Colonic mucosa (tissue), 4 donors: ENCODE data around the gene CYP27B1. TPM values are rescaled to one million over a fixed set of nuclear protein-coding genes. Genes with fewer than 3 reads are reported as not detected.
A peak's percentile ranks its signal among the peaks of the same experiment; 100 is the strongest.

Source experiments
- DNase-seq: peaks from one replicate; pipeline ENCODE4 v3.0.0-alpha.2; 2020
- H3K27ac ChIP-seq: fragments of 200-600 bp; one replicate; pipeline ENCODE4 v1.8.0; 2021
- H3K27me3 ChIP-seq: fragments of 200-600 bp; one replicate; pipeline ENCODE4 v1.8.0; 2021
- H3K36me3 ChIP-seq: fragments of 200-600 bp; one replicate; pipeline ENCODE4 v1.8.0; 2021
- H3K4me1 ChIP-seq: fragments of 200-600 bp; one replicate; pipeline ENCODE4 v1.8.0; 2021; ENCODE audit warnings: mild to moderate bottlenecking
- H3K4me3 ChIP-seq: fragments of 200-600 bp; one replicate; pipeline ENCODE4 v1.8.0; 2021
- H3K9ac ChIP-seq, 2 donors: one replicate each; pipeline ENCODE4 v1.7.0; 2013; ENCODE audit warnings: control low read depth in 2 of 2, low read depth in 2 of 2, low read length in 2 of 2
- H3K9me3 ChIP-seq: fragments of 200-600 bp; one replicate; pipeline ENCODE4 v1.8.0; 2021
- intact Hi-C: fragments of 100-400 bp; cut with DNase I; formaldehyde crosslinking; loops from one replicate; pipeline ENCODE4 v1.14.1; 2022
- total RNA-seq, 2 donors: library from RNA; stranded (reverse); fragmentation: NEBNext Ultra II Directional in 1 of 2; extraction: Animal tissue kit (Norgen Biotek cat#: 25700) in 1 of 2; gene quantifications; one replicate each; pipeline ENCODE4 v1.2.1, GENCODE V29; 2021
- TF ChIP-seq, protein P1 (sequence below): fragments of 200-600 bp; IDR thresholded peaks from one replicate; pipeline ENCODE4 v1.8.0; 2022; ENCODE audit warnings: antibody characterized with exemption, mild to moderate bottlenecking
- donor health status: healthy.
- donor health status: DM: no; HTN: no; CAD: no.
- donor health status: DM: no; HTN: no; CAD: no.

CYP27B1 gene
- total RNA-seq, 2 donors from 2014 or later, result 0.80 to 1.6 TPM

GRCh38 chr12:57726151-57726883 is 40.6 kb downstream of the CYP27B1 start:
- TF ChIP-seq, protein P1, sequence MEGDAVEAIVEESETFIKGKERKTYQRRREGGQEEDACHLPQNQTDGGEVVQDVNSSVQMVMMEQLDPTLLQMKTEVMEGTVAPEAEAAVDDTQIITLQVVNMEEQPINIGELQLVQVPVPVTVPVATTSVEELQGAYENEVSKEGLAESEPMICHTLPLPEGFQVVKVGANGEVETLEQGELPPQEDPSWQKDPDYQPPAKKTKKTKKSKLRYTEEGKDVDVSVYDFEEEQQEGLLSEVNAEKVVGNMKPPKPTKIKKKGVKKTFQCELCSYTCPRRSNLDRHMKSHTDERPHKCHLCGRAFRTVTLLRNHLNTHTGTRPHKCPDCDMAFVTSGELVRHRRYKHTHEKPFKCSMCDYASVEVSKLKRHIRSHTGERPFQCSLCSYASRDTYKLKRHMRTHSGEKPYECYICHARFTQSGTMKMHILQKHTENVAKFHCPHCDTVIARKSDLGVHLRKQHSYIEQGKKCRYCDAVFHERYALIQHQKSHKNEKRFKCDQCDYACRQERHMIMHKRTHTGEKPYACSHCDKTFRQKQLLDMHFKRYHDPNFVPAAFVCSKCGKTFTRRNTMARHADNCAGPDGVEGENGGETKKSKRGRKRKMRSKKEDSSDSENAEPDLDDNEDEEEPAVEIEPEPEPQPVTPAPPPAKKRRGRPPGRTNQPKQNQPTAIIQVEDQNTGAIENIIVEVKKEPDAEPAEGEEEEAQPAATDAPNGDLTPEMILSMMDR, result peak; percentile 72
- H3K4me1 ChIP-seq, result no peaks in the 10 kb centered on the region
- intact Hi-C loops, result no loop called here
- H3K9me3 ChIP-seq, result no peaks in the 10 kb centered on the region
- H3K4me3 ChIP-seq, result peak overlapping the region; percentile 48
- H3K9ac ChIP-seq, result peak overlapping the region; percentile 71 to 72
- no peaks in the 10 kb centered on the region for H3K36me3 ChIP-seq
- DNase-seq, result peak; percentile 88
- peak overlapping the region; percentile 24 for H3K27ac ChIP-seq
- H3K27me3 ChIP-seq, result peaks cover 6% of the 10 kb centered on the region

DNA sequence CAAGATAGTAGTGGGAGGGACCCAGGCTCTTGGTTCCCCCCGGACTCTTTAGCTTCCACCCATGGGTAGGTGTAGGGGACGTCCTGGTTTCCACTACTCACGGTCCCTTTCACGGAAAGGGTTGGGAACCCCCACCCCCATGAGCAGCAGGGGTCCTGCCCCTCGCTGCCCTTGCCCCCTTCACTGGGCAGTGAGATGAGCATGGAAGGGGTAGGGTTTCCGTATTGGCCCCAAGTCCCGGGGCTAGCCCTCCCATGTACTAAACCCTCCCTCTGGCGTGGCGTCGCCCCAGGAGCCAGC is 41.1 kb downstream of the CYP27B1 start:
- TF ChIP-seq, protein P1, result no peak
- DNase-seq, result no peak
- Histone ChIP-seq H3K27me3 (peaks cover 6% of the 10 kb centered on the region), H3K9me3 (no peaks in the 10 kb centered on the region), H3K27ac (no peak overlapping the region), H3K9ac (no peak overlapping the region), H3K4me3 (peak overlapping the region; percentile 48), H3K4me1 (no peaks in the 10 kb centered on the region), H3K36me3 (no peaks in the 10 kb centered on the region)
- intact Hi-C loops, result no loop called here

GRCh38 chr12:57724936-57725740 is 41.7 kb downstream of the CYP27B1 start:
- DNase-seq, result no peak
- Histone ChIP-seq H3K4me3 (no peak overlapping the region), H3K4me1 (no peaks in the 10 kb centered on the region), H3K27ac (no peak overlapping the region), H3K9ac (no peak overlapping the region), H3K27me3 (peaks cover 6% of the 10 kb centered on the region), H3K9me3 (no peaks in the 10 kb centered on the region), H3K36me3 (no peaks in the 10 kb centered on the region)
- intact Hi-C loops, result no loop called here
- TF ChIP-seq, protein P1, result no peak

GRCh38 chr12:57724003-57724935 is 42.6 kb downstream of the CYP27B1 start:
- TF ChIP-seq, protein P1, result no peak
- Histone ChIP-seq H3K27ac (no peak overlapping the region), H3K27me3 (peaks cover 6% of the 10 kb centered on the region), H3K4me3 (no peak overlapping the region), H3K36me3 (no peaks in the 10 kb centered on the region), H3K9me3 (no peaks in the 10 kb centered on the region), H3K9ac (no peak overlapping the region), H3K4me1 (no peaks in the 10 kb centered on the region)
- no peak for DNase-seq
- intact Hi-C loops, result no loop called here

DNA sequence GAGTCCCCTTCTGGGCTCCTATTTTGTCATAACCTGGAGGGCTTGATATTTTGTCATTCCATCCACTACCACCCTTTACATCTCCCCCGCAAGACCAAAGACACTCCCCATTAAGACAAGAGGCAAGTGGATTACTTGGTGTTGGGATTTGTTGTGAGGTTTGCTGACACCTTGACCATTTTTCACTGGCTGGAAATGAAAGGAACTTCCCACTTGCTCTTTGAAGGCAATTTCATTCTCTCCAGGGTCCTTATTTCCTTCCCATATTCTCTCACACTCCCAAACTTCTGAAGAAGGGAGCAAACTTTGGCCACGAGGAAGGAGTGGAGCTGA is 43.3 kb downstream of the CYP27B1 start:
- no peak overlapping the region for H3K27ac ChIP-seq
- H3K4me3 ChIP-seq, result no peak overlapping the region
- H3K36me3 ChIP-seq, result peaks cover 3% of the 10 kb centered on the region
- no peak overlapping the region for H3K9ac ChIP-seq
- TF ChIP-seq, protein P1, result no peak
- peaks cover 6% of the 10 kb centered on the region for H3K27me3 ChIP-seq
- intact Hi-C loops, result no loop called here
- no peaks in the 10 kb centered on the region for H3K9me3 ChIP-seq
- no peak for DNase-seq
- no peaks in the 10 kb centered on the region for H3K4me1 ChIP-seq
